Liver (tissue), 3 donors: ENCODE measurements around the gene ZNF346.

Source experiments
- GABPA ChIP-seq, 2 donors: IDR thresholded peaks in 1 of 2; conservative IDR thresholded peaks in 1 of 2; 2 replicates each; pipeline ENCODE4 v1.6.1; 2016; ENCODE audit warnings: antibody characterized with exemption in 2 of 2, mild to moderate bottlenecking in 1 of 2, moderate library complexity in 1 of 2
- JUND ChIP-seq, 2 donors: IDR thresholded peaks; 2 replicates each; pipeline ENCODE4 v1.6.1; 2016; ENCODE audit warnings: antibody characterized with exemption in 2 of 2
- RAD21 ChIP-seq, 2 donors: IDR thresholded peaks; 2 replicates each; pipeline ENCODE4 v1.6.1; 2016; ENCODE audit warnings: antibody characterized with exemption in 2 of 2, mild to moderate bottlenecking in 2 of 2
- RXRA ChIP-seq, 2 donors: IDR thresholded peaks; 2 replicates each; pipeline ENCODE4 v1.6.1; 2017 to 2018; ENCODE audit warnings: antibody characterized with exemption in 2 of 2, mild to moderate bottlenecking in 1 of 2
- SP1 ChIP-seq: IDR thresholded peaks from 2 replicates; pipeline ENCODE4 v1.6.1; 2018; ENCODE audit warnings: antibody characterized with exemption, mild to moderate bottlenecking
- TAF1 ChIP-seq: conservative IDR thresholded peaks from 2 replicates; pipeline ENCODE4 v1.6.1; 2016; ENCODE audit warnings: antibody characterized with exemption, mild to moderate bottlenecking
- YY1 ChIP-seq: IDR thresholded peaks from 2 replicates; pipeline ENCODE4 v1.6.1; 2016; ENCODE audit warnings: antibody characterized with exemption, mild to moderate bottlenecking
- TF ChIP-seq, protein P1 (sequence below): fragments of 150-350 bp; IDR thresholded peaks from 2 replicates; pipeline ENCODE4 v1.5.1; 2017; ENCODE audit warnings: improper control_type of control experiment, low read depth, low read length; ENCODE audit not compliant: missing input control
- TF ChIP-seq, protein P2 (sequence below): IDR thresholded peaks from 2 replicates; pipeline ENCODE4 v1.6.1; 2016; ENCODE audit warnings: antibody characterized with exemption
- TF ChIP-seq, protein P3 (sequence below): IDR thresholded peaks from 2 replicates; pipeline ENCODE4 v1.6.1; 2016; ENCODE audit warnings: antibody characterized with exemption
- TF ChIP-seq, protein P4 (sequence below): IDR thresholded peaks from 2 replicates; pipeline ENCODE4 v1.6.1; 2016; ENCODE audit warnings: antibody characterized with exemption, mild to moderate bottlenecking
- TF ChIP-seq, protein P5 (sequence below): IDR thresholded peaks from 2 replicates; pipeline ENCODE4 v1.6.1; 2016; ENCODE audit warnings: antibody characterized with exemption
- donor health status: healthy.
- donor health status: healthy.

DNA sequence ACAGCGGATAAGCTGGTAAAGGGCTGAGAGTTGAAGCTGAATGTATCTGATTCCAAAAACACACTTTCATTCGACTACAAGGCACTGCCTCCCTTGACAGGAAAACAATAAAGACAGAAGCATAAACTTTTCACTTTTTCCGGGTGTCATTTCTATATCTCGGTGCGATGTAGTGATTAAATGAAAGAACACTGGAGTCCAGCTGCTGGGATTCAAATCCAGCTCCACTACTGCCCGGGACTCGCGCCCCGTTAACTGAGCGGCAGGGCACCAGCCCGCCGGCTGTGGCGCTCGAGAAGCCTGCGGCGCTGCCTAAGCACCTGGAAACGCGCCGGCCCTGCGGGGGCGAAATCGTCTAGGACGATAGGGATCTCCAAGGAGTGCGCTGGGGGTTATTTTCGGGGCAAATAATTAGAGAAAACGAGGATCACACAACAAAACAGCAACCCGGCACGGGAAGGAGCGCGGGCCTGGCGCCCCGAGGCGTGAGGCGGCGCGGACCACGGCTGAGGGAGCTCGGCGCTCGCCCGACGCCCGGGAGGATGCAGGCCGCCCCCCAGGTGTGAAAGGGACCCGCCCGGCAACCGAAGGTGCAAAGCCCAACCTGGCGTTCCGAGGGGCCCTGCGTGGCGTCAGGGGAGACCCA, 16.8 kb upstream of the ZNF346 start:
- TF ChIP-seq, protein P1, sequence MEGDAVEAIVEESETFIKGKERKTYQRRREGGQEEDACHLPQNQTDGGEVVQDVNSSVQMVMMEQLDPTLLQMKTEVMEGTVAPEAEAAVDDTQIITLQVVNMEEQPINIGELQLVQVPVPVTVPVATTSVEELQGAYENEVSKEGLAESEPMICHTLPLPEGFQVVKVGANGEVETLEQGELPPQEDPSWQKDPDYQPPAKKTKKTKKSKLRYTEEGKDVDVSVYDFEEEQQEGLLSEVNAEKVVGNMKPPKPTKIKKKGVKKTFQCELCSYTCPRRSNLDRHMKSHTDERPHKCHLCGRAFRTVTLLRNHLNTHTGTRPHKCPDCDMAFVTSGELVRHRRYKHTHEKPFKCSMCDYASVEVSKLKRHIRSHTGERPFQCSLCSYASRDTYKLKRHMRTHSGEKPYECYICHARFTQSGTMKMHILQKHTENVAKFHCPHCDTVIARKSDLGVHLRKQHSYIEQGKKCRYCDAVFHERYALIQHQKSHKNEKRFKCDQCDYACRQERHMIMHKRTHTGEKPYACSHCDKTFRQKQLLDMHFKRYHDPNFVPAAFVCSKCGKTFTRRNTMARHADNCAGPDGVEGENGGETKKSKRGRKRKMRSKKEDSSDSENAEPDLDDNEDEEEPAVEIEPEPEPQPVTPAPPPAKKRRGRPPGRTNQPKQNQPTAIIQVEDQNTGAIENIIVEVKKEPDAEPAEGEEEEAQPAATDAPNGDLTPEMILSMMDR = peak; percentile 35
- TF ChIP-seq RXRA (IDR thresholded peaks at IDR 0.05) (no peak), TAF1 (no peak), GABPA (IDR thresholded peaks at IDR 0.05 in 1 of 2, conservative IDR thresholded peaks at IDR 0.05 in 1 of 2) (no peak), RAD21 (IDR thresholded peaks at IDR 0.05) (no peak), SP1 (no peak), JUND (IDR thresholded peaks at IDR 0.05) (no peak), YY1 (no peak)
- TF ChIP-seq, protein P2, sequence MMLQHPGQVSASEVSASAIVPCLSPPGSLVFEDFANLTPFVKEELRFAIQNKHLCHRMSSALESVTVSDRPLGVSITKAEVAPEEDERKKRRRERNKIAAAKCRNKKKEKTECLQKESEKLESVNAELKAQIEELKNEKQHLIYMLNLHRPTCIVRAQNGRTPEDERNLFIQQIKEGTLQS = no peak
- TF ChIP-seq, protein P3, sequence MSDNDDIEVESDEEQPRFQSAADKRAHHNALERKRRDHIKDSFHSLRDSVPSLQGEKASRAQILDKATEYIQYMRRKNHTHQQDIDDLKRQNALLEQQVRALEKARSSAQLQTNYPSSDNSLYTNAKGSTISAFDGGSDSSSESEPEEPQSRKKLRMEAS = no peak
- TF ChIP-seq, protein P4, sequence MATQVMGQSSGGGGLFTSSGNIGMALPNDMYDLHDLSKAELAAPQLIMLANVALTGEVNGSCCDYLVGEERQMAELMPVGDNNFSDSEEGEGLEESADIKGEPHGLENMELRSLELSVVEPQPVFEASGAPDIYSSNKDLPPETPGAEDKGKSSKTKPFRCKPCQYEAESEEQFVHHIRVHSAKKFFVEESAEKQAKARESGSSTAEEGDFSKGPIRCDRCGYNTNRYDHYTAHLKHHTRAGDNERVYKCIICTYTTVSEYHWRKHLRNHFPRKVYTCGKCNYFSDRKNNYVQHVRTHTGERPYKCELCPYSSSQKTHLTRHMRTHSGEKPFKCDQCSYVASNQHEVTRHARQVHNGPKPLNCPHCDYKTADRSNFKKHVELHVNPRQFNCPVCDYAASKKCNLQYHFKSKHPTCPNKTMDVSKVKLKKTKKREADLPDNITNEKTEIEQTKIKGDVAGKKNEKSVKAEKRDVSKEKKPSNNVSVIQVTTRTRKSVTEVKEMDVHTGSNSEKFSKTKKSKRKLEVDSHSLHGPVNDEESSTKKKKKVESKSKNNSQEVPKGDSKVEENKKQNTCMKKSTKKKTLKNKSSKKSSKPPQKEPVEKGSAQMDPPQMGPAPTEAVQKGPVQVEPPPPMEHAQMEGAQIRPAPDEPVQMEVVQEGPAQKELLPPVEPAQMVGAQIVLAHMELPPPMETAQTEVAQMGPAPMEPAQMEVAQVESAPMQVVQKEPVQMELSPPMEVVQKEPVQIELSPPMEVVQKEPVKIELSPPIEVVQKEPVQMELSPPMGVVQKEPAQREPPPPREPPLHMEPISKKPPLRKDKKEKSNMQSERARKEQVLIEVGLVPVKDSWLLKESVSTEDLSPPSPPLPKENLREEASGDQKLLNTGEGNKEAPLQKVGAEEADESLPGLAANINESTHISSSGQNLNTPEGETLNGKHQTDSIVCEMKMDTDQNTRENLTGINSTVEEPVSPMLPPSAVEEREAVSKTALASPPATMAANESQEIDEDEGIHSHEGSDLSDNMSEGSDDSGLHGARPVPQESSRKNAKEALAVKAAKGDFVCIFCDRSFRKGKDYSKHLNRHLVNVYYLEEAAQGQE = no peak
- TF ChIP-seq, protein P5, sequence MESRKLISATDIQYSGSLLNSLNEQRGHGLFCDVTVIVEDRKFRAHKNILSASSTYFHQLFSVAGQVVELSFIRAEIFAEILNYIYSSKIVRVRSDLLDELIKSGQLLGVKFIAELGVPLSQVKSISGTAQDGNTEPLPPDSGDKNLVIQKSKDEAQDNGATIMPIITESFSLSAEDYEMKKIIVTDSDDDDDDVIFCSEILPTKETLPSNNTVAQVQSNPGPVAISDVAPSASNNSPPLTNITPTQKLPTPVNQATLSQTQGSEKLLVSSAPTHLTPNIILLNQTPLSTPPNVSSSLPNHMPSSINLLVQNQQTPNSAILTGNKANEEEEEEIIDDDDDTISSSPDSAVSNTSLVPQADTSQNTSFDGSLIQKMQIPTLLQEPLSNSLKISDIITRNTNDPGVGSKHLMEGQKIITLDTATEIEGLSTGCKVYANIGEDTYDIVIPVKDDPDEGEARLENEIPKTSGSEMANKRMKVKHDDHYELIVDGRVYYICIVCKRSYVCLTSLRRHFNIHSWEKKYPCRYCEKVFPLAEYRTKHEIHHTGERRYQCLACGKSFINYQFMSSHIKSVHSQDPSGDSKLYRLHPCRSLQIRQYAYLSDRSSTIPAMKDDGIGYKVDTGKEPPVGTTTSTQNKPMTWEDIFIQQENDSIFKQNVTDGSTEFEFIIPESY = no peak
